ENCODE data around the gene SYNPR. TPM values are rescaled to one million over a fixed set of nuclear protein-coding genes. Genes with fewer than 3 reads are reported as not detected.

The SYNPR gene
- total RNA-seq, 4 donors from 2014 or later, result not detected

GRCh38 chr3:63400246-63400860 lies 122.2 kb downstream of the SYNPR start:
- TF ChIP-seq POLR2A (IDR thresholded peaks at IDR 0.05), result no peak
- TF ChIP-seq CTCF (IDR thresholded peaks at IDR 0.05), result no peak
- no peak overlapping the region for H3K4me3 ChIP-seq (ENCODE audit: low read depth, poor library complexity, severe bottlenecking)
- no peak for DNase-seq (ENCODE audit: low spot score in 2 of 2)
- WGBS, 2 donors, result 67 to 69% methylated on average over 6 of the region's 6 CpGs
- intact Hi-C loops (cut with DNase I; ENCODE audit: low total_unique reads), result no loop called here

DNA sequence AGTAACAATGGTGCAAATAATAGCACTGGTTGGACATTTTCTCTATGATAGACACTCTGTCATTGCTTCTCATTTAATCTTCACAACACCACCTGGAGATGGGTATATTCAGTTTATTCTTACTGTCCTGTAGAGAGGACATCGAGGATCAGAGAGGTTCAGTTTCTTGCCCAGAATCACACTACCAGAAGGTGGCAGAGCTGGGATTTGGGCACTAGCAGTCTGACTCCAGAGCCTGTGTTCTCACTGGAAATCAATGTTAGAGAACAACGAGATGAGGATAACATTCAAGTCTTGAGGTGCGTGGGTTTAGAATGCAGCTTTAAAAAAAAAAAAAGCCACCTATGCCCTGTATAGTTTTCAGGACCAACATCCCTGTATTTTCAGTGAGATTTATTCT lies 127.8 kb downstream of the SYNPR start:
- no peak for DNase-seq (ENCODE audit: low spot score in 2 of 2)
- TF ChIP-seq POLR2A (IDR thresholded peaks at IDR 0.05) (no peak), CTCF (IDR thresholded peaks at IDR 0.05) (no peak)
- intact Hi-C loops (cut with DNase I; ENCODE audit: low total_unique reads), result no loop called here
- no peak overlapping the region for H3K4me3 ChIP-seq (ENCODE audit: low read depth, poor library complexity, severe bottlenecking)
- 79 to 83% methylated on average over 3 of the region's 3 CpGs for WGBS, 2 donors

DNA sequence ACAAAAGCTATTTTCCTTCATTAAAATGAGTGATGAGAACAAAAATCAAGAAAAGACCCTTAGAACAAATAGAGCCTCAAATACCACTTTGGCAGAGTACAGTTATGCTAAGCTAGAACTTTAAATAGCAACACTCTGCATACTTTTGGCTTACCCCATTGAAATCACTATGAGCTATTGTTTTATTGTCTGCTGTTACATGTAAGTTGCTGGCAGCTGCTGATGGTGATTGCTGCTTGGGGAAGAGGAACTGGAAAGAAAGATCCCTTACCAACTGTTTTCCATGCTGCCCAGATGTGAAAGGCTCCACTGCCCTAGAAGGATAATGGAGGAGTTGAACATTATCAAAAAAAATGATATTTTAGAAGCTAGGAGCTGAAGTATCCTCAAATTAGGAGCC lies 135.4 kb downstream of the SYNPR start:
- no peak overlapping the region for H3K4me3 ChIP-seq (ENCODE audit: low read depth, poor library complexity, severe bottlenecking)
- DNase-seq (ENCODE audit: low spot score in 2 of 2), result no peak
- intact Hi-C loops (cut with DNase I; ENCODE audit: low total_unique reads), result no loop called here
- TF ChIP-seq CTCF (IDR thresholded peaks at IDR 0.05), result no peak
- no peak for TF ChIP-seq POLR2A (IDR thresholded peaks at IDR 0.05)

DNA sequence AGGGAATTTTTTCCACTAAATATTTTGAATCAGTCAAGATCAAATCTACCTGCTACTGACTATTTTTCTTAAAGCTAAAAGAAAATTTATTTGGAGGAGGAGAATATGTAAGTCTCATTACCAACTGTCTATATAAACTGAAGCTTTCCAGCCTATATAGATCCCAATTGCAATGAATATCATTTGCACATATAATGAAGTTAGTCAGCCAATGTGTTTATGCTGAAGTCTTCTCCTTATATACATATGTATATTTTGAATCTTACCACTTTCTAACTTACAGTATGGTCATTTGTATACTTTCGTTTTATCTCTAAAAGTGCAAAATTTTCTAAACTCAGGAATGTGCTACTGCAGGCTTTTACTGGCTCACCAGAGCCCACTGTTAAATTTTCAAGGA lies 136.5 kb downstream of the SYNPR start:
- H3K4me3 ChIP-seq (ENCODE audit: low read depth, poor library complexity, severe bottlenecking), result no peak overlapping the region
- 54 to 55% methylated on average over 1 of the region's 1 CpG for WGBS, 2 donors
- TF ChIP-seq CTCF (IDR thresholded peaks at IDR 0.05) (no peak), POLR2A (IDR thresholded peaks at IDR 0.05) (no peak)
- no peak for DNase-seq (ENCODE audit: low spot score in 2 of 2)
- intact Hi-C loops (cut with DNase I; ENCODE audit: low total_unique reads), result no loop called here

GRCh38 chr3:63429905-63430304 lies 151.8 kb downstream of the SYNPR start:
- WGBS, 2 donors, result 45 to 54% methylated on average over 2 of the region's 2 CpGs
- no peak for TF ChIP-seq POLR2A (IDR thresholded peaks at IDR 0.05)
- TF ChIP-seq CTCF (IDR thresholded peaks at IDR 0.05), result no peak
- no peak for DNase-seq (ENCODE audit: low spot score in 2 of 2)
- intact Hi-C loops (cut with DNase I; ENCODE audit: low total_unique reads), result no loop called here
- H3K4me3 ChIP-seq (ENCODE audit: low read depth, poor library complexity, severe bottlenecking), result no peak overlapping the region

DNA sequence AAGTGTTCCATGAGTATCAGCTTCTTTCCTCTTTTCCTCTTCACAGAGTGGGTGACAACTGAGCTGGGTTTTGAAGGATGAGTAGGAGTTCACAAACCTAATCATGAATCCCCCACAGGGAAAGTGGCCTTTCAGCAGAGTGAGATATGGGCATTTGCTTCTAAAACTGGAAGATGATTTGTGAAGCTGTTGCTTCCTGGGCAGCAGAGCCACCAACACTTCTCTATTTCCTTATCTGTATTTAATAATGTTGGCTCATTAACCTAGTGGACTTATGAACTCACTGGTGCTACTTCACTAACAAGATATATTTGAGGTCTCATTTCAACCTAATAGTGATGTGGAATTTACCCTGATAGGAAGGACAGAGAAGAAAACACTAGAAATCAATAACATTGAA lies 152.8 kb downstream of the SYNPR start:
- no peak for DNase-seq (ENCODE audit: low spot score in 2 of 2)
- TF ChIP-seq POLR2A (IDR thresholded peaks at IDR 0.05) (no peak), CTCF (IDR thresholded peaks at IDR 0.05) (no peak)
- intact Hi-C loops (cut with DNase I; ENCODE audit: low total_unique reads), result no loop called here
- no peak overlapping the region for H3K4me3 ChIP-seq (ENCODE audit: low read depth, poor library complexity, severe bottlenecking)

All from lower leg skin (tissue), 4 donors.